Measurements from ENCODE around the gene GPC4.
"Not testable (repeated sequence)": the region's sequence is repeated elsewhere in the genome, so short reads cannot be mapped to it uniquely, and the experiment has no call there.

Gene GPC4

GRCh38 chrX:133370696-133371275 lies 44.5 kb downstream of the GPC4 start:
- DNase-seq (ENCODE audit: insufficient read length, low spot score) (no peak), FAIRE-seq (peak; percentile 63)

- FAIRE-seq (no peak), DNase-seq (ENCODE audit: insufficient read length, low spot score) (no peak)
These were observed 46.2 kb downstream of the GPC4 start for GRCh38 chrX:133369065-133369464.

DNA sequence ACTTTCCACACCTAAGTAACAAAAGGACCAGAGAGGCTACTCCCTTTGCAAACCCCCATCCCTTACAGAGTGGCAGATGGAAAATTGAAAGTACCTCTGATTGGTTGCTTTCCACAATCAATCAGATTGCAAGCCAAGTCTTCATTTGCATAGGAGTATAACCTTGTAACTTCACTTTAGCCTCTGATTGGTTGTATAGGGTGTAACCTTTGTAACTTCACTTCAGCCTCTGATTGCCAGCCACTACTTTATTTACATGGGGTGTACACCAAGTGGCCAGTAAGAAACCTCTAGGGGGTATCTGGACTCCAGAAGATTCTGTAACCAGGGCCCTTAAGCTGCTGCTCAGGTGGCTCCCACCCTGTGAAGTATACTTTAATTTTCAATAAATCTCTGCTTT lies 48.6 kb downstream of the GPC4 start:
- no peak for DNase-seq (ENCODE audit: insufficient read length, low spot score)

DNA sequence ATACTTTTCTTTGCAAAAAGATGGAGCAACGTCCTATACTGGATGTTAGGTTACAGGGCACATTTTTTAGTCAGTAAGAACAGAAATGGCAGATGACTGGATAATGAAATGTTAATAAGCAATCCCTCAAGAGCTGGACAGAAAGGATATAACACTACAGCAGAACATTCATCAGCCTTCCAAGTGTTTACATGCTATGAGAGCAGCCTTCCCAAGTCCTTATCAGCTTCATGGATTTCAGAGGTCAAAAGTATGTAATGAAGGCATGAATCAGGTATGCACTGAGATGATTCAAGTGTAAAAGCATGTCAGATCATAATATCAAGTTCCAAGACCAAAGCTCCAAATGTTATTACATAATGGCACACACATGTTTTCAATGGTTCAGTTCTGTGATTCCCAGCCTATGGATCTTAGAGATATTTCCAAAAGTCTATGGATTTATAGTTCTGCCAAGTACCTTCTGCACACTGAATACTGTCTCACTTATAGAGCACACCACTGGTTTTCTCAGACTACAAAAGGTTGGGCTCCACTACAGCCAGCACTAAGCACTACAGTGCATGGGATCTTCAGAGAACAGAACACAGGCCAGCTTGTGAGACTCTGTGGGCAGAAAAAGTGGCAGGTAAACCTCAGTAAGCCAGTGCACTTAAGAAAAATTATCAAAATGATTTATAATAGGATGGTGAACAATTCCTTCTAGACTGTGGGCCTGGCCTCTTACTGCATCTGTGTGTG lies 49.2 kb downstream of the GPC4 start:
- DNase-seq (ENCODE audit: insufficient read length, low spot score) (no peak), FAIRE-seq (no peak)

More for the DNA sequence above, 48.6 kb downstream of the GPC4 start:
- no peak for FAIRE-seq

GRCh38 chrX:133364865-133365264 lies 50.4 kb downstream of the GPC4 start:
- FAIRE-seq = no peak
- DNase-seq (ENCODE audit: insufficient read length, low spot score) = no peak

- FAIRE-seq (no peak), DNase-seq (ENCODE audit: insufficient read length, low spot score) (no peak)
These were observed 51.1 kb downstream of the GPC4 start for GRCh38 chrX:133364196-133364595.

DNA sequence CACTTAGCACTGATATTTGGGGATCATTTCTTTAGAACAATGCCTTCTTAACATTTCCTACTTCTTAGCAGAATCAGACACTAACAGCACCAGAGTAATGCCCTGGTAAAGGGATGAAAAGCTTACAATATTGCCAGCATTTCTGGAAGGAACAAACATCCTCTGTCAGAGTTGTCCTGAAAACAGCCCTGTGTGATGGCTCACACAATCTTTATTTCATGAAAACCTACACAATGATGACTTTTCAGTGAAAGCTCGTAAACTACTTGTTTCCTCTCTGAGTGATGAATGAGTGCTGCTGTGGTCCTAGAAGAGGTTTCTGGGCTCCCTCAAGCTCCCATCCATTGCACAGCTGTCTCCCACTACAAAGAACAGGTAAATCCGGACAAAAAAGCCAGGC lies 52.8 kb downstream of the GPC4 start:
- no peak for DNase-seq (ENCODE audit: insufficient read length, low spot score)

GRCh38 chrX:133359466-133359865 lies 55.8 kb downstream of the GPC4 start:
- DNase-seq (ENCODE audit: insufficient read length, low spot score) (no peak), FAIRE-seq (no peak)

More for the DNA sequence above, 52.8 kb downstream of the GPC4 start:
- no peak for FAIRE-seq

DNA sequence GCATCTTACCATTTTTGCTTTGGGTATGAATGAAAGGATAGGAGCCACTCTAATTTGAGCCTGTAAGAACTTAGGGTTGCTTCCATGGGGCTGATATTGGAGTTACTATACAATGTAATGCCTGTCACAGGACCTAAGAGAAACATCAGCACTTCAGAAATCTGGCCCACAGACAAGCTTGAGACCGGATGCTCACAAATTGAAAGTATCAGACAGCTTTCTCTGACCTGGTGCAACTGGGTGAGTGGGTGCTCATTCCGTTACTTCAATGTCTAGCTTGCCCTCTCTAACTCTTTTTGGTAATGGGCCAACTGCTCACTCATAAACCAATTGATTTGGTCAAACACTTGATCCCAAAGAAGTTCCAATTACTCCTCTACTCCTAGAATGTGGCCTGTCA lies 62.1 kb downstream of the GPC4 start:
- FAIRE-seq = no peak
- DNase-seq (ENCODE audit: insufficient read length, low spot score) = no peak

GRCh38 chrX:133350751-133351150 lies 64.5 kb downstream of the GPC4 start:
- FAIRE-seq (no peak), DNase-seq (ENCODE audit: insufficient read length, low spot score) (no peak)

- no peak for FAIRE-seq
- no peak for DNase-seq (ENCODE audit: insufficient read length, low spot score)
These were observed 69.3 kb downstream of the GPC4 start for GRCh38 chrX:133346026-133346425.

GRCh38 chrX:133339566-133339965 lies 75.7 kb downstream of the GPC4 start:
- FAIRE-seq = no peak
- no peak for DNase-seq (ENCODE audit: insufficient read length, low spot score)

GRCh38 chrX:133337250-133337649 lies 78.0 kb downstream of the GPC4 start:
- no peak for DNase-seq (ENCODE audit: insufficient read length, low spot score)
- no peak for FAIRE-seq

- no peak for DNase-seq (ENCODE audit: insufficient read length, low spot score)
- peak; percentile 66 for FAIRE-seq
These were observed 80.3 kb downstream of the GPC4 start for GRCh38 chrX:133335027-133335426.

DNA sequence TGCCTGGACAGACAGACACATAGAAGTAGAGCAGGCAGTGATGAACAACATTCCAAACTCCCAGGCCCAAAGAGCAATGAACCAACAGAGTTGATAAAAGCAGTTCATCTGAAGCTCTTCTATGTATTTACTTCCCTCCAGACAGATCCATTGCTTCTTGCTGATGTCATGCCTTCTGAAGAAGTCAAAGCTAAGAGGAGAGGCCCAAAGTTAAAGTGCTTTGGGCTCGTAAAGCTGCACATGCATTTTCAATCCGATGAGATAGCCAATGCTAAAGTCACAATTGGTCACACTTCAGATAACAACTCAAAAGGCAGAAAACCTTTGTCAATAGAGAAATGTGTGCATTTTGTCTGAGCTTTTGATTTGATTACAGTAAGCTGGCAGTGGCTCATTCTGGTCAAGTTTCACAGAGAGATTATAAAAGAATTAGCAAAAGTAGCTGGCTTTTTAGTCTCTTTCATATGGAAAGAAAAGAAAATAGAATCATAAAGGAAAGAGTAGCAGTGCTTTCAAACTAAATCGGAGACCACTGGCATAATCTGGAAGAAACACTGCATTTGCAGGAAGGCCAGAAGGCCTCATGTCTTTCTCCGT lies 82.0 kb downstream of the GPC4 start:
- no peak for DNase-seq (ENCODE audit: insufficient read length, low spot score)
- no peak for FAIRE-seq

DNA sequence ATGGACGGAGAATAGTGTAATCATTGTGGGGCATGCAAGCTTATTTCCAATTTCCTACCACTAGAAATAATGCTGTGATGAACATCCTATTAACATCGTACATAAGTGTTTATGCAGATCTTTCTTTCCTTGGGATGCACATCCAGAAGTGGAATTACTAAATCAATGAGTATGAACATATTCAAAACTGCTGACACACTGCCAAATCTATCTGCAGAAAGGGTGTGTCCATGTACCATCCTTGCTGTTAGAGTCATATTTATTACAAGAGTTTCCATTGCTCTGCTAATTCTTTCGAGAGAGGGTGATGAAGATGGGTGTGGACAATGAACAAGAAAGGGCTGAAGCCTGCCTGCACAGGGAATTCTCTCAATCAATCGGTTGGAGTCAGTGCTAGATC lies 82.6 kb downstream of the GPC4 start:
- DNase-seq (ENCODE audit: insufficient read length, low spot score) = no peak
- no peak for FAIRE-seq

DNA sequence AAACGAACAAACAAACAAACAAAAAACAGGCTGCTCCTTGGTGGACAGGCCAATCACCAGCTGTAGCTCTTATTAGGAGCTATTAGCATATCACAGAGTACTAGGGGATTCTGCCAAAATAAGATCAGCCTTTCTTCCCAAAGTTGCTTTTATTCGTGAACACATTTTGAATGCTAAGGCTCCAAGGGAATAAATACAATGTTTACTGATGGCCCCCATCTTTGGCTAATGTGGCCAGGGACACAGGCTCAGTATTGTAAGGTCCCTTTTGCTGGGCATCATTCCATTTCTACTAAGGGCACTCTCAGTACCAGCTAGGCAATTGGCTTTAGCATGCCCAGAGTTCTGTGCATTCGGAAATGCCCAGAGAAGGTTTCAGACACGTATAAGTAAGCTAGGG lies 84.3 kb downstream of the GPC4 start:
- FAIRE-seq = no peak
- DNase-seq (ENCODE audit: insufficient read length, low spot score) = no peak

DNA sequence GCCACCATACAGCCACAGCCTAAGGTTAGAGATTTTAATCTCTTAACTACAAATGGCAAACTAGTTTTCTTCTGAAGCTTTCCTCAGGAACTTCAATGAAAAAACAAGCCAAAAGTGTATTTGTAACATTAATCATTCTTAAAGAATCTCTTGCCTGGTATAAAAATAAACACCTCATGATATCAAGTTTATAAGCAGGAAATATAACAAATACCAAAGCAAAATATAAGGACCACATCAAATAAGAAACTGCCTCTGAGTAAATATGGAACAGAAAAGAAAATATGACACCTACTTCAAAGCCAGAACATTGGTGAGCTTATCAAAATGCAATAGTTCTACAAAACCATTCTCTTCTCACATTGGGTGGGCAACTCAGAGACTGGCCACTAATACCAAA lies 89.9 kb downstream of the GPC4 start:
- FAIRE-seq = no peak

GRCh38 chrX:133323431-133323830 lies 91.9 kb downstream of the GPC4 start:
- peak; percentile 91 for FAIRE-seq
- DNase-seq (ENCODE audit: insufficient read length, low spot score) = no peak

More for the DNA sequence above, 89.9 kb downstream of the GPC4 start:
- DNase-seq (ENCODE audit: insufficient read length, low spot score) = no peak

- DNase-seq (ENCODE audit: insufficient read length, low spot score); FAIRE-seq: not testable (repeated sequence)
These were observed 93.0 kb downstream of the GPC4 start for GRCh38 chrX:133322269-133322668.

DNA sequence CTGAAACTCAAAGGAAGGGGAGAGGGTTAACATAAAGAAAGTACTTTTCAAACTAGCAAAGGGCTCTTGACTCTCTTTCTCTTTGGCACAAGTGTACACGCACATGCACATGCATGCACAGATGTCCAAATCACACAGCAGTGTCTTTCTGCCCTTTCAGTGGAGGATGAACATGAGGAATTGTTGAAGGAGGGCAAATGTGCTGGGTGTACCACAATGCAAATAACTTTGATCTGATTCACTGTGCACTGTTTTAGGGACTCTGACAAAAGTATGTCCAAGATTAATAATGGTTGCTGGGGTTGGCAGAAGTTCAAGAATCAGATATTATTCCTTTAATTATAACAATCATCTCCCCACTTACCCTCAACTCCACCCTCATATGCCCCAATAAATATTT lies 93.8 kb downstream of the GPC4 start:
- DNase-seq (ENCODE audit: insufficient read length, low spot score) = no peak
- no peak for FAIRE-seq

GRCh38 chrX:133314281-133314680 lies 101.0 kb downstream of the GPC4 start:
- DNase-seq (ENCODE audit: insufficient read length, low spot score) = no peak
- FAIRE-seq = peak; percentile 21
